ENCODE results near the gene SLC39A12. TPM values are rescaled to one million over a fixed set of nuclear protein-coding genes. Genes with fewer than 3 reads are reported as not detected.

Gene SLC39A12
- polyA plus RNA-seq, 2 of the 4 experiments (the other 2 are of a cell fraction): not detected

DNA sequence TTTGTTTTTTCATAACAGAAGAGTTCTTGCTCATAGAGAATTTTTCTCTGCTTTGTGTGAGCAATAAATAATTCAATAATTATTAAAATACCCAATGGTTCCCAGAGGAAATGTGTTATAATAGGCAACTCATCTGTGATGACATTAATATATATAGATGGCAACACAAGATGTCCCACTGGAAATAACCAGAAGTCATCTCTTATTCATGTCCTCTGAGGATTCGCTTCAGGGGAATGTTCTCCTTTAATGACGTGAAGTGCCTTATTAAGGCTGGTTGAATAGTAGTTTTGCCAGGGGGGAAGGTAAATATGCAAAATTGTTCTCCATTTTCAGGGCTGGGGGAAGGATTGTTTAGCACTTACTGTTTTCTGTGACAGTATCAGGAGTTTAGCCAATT is 3.1 kb downstream of the SLC39A12 start:
- peaks cover 10% of the 10 kb centered on the region; the same call in 1 of the 3 replicates for H3K9me3 ChIP-seq
- CTCF ChIA-PET: interaction anchor here (0.6 kb wide), 1 partner anchor 211 kb away, joined by 3 read pairs; no protein-coding TSS in a partner anchor
- FAIRE-seq (no peak), ATAC-seq (no peak), DNase-seq (ENCODE audit: low read depth in 1 of 2, low spot score in 1 of 2) (no peak)
- TF ChIP-seq USF2 (IDR thresholded peaks at IDR 0.05) (no peak), FOSB (CRISPR knock-in tag; IDR thresholded peaks at IDR 0.05) (no peak), JUN (IDR thresholded peaks at IDR 0.05) (no peak), CEBPB (IDR thresholded peaks at IDR 0.05) (no peak), KDM5A (IDR thresholded peaks at IDR 0.05) (no peak), HOXA7 (CRISPR knock-in tag; IDR thresholded peaks at IDR 0.05) (no peak), KDM1A (IDR thresholded peaks at IDR 0.05; ENCODE audit: low read depth) (no peak), HDAC2 (IDR thresholded peaks at IDR 0.05) (no peak), RNF2 (IDR thresholded peaks at IDR 0.05; ENCODE audit: borderline replicate concordance, low read depth) (no peak), POLR2A (IDR thresholded peaks at IDR 0.05; ENCODE audit: low read length) (no peak), SREBF2 (IDR thresholded peaks at IDR 0.05) (no peak), JUNB (IDR thresholded peaks at IDR 0.05) (no peak), PHF8 (IDR thresholded peaks at IDR 0.05; ENCODE audit: borderline replicate concordance, low read depth) (no peak), ZC3H11A (IDR thresholded peaks at IDR 0.05) (no peak), MAFK (IDR thresholded peaks at IDR 0.05; ENCODE audit: partially characterized antibody) (no peak), EHMT2 (IDR thresholded peaks at IDR 0.05; ENCODE audit: low read depth) (no peak)
- H3K4me2 ChIP-seq: no peak overlapping the region
- no peak overlapping the region for H3K4me3 ChIP-seq
- WGBS (ENCODE audit: missing lambda C conversion rate): 62% methylated on average over 2 of the region's 2 CpGs
- POLR2A ChIA-PET: no interaction called here
- H3K4me1 ChIP-seq: no peaks in the 10 kb centered on the region
- H3K27ac ChIP-seq: no peak overlapping the region

GRCh38 chr10:17958049-17958448 is 6.3 kb downstream of the SLC39A12 start:
- Histone ChIP-seq H3K4me1 (no peaks in the 10 kb centered on the region), H3K27ac (no peak overlapping the region), H3K4me2 (no peak overlapping the region), H3K9me3 (peaks cover 11% of the 10 kb centered on the region; the same call in 1 of the 3 replicates), H3K4me3 (no peak overlapping the region)
- POLR2A ChIA-PET: no interaction called here
- FAIRE-seq (no peak), ATAC-seq (no peak), DNase-seq (ENCODE audit: low read depth in 1 of 2, low spot score in 1 of 2) (no peak)
- TF ChIP-seq HOXB13 (CRISPR knock-in tag; IDR thresholded peaks at IDR 0.05; ENCODE audit: low read depth) (no peak), HEYL (CRISPR knock-in tag; IDR thresholded peaks at IDR 0.05) (no peak)
- CTCF ChIA-PET: no interaction called here
- 43% methylated on average over 7 of the region's 7 CpGs for WGBS (ENCODE audit: missing lambda C conversion rate)

DNA sequence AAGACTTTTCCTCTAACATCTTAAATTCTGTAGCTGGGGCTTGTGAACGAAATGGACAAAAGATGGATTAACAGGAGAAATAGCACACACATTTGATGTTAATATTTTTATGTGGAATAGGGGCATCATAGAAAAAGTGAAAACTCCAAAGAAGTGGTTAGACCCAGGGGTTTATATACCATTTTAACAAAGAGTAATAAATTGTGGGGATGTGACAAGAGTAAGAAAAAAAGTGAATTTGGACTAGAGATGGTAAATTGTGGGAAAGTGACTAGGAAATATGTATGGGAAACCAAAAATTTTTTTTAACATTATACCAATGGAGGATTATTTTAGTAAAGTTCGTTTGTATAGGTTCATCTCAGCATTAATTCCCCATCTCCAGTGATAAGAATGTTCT is 8.2 kb downstream of the SLC39A12 start:
- POLR2A ChIA-PET: no interaction called here
- CTCF ChIA-PET: interaction anchor here (0.9 kb wide), 1 partner anchor 11 kb away, joined by 3 read pairs; no protein-coding TSS in a partner anchor
- Histone ChIP-seq H3K27ac (no peak overlapping the region), H3K4me3 (no peak overlapping the region), H3K4me1 (no peaks in the 10 kb centered on the region), H3K9me3 (peaks cover 11% of the 10 kb centered on the region; the same call in 1 of the 3 replicates), H3K4me2 (no peak overlapping the region)
- no peak for TF ChIP-seq GATA3 (IDR thresholded peaks at IDR 0.05; ENCODE audit: borderline replicate concordance)
- no peak for TF ChIP-seq ZNF302 (CRISPR knock-in tag; IDR thresholded peaks at IDR 0.05)
- TF ChIP-seq CHD4 (IDR thresholded peaks at IDR 0.05; ENCODE audit: borderline replicate concordance): no peak
- no peak for TF ChIP-seq MYC (IDR thresholded peaks at IDR 0.05; ENCODE audit: borderline replicate concordance, low read length)
- no peak for TF ChIP-seq ZFP36 (IDR thresholded peaks at IDR 0.05; ENCODE audit: borderline replicate concordance, partially characterized antibody)
- no peak for TF ChIP-seq RARB (CRISPR knock-in tag; IDR thresholded peaks at IDR 0.05)
- TF ChIP-seq ESRRA (IDR thresholded peaks at IDR 0.05; ENCODE audit: borderline replicate concordance, low read length): no peak
- TF ChIP-seq NPAS2 (CRISPR knock-in tag; IDR thresholded peaks at IDR 0.05; ENCODE audit: borderline replicate concordance): no peak
- TF ChIP-seq MAX (IDR thresholded peaks at IDR 0.05): no peak
- no peak for TF ChIP-seq ZC3H11A (IDR thresholded peaks at IDR 0.05)
- TF ChIP-seq, protein P1, sequence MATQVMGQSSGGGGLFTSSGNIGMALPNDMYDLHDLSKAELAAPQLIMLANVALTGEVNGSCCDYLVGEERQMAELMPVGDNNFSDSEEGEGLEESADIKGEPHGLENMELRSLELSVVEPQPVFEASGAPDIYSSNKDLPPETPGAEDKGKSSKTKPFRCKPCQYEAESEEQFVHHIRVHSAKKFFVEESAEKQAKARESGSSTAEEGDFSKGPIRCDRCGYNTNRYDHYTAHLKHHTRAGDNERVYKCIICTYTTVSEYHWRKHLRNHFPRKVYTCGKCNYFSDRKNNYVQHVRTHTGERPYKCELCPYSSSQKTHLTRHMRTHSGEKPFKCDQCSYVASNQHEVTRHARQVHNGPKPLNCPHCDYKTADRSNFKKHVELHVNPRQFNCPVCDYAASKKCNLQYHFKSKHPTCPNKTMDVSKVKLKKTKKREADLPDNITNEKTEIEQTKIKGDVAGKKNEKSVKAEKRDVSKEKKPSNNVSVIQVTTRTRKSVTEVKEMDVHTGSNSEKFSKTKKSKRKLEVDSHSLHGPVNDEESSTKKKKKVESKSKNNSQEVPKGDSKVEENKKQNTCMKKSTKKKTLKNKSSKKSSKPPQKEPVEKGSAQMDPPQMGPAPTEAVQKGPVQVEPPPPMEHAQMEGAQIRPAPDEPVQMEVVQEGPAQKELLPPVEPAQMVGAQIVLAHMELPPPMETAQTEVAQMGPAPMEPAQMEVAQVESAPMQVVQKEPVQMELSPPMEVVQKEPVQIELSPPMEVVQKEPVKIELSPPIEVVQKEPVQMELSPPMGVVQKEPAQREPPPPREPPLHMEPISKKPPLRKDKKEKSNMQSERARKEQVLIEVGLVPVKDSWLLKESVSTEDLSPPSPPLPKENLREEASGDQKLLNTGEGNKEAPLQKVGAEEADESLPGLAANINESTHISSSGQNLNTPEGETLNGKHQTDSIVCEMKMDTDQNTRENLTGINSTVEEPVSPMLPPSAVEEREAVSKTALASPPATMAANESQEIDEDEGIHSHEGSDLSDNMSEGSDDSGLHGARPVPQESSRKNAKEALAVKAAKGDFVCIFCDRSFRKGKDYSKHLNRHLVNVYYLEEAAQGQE (IDR thresholded peaks at IDR 0.05): no peak
- TF ChIP-seq CBX8 (IDR thresholded peaks at IDR 0.05): no peak
- no peak for TF ChIP-seq MAFK (IDR thresholded peaks at IDR 0.05; ENCODE audit: partially characterized antibody)
- TF ChIP-seq BHLHE40 (IDR thresholded peaks at IDR 0.05; ENCODE audit: low read depth, low read length): no peak
- TF ChIP-seq, protein P2, sequence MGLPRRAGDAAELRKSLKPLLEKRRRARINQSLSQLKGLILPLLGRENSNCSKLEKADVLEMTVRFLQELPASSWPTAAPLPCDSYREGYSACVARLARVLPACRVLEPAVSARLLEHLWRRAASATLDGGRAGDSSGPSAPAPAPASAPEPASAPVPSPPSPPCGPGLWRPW (IDR thresholded peaks at IDR 0.05): no peak
- no peak for TF ChIP-seq POLR2A (IDR thresholded peaks at IDR 0.05; ENCODE audit: low read length)
- no peak for TF ChIP-seq HOXB5 (CRISPR knock-in tag; IDR thresholded peaks at IDR 0.05)
- 4% methylated on average over 2 of the region's 2 CpGs for WGBS (ENCODE audit: missing lambda C conversion rate)
- ATAC-seq: no peak
- no peak for FAIRE-seq
- no peak for DNase-seq (ENCODE audit: low read depth in 1 of 2, low spot score in 1 of 2)

All from A549 (cell line).